GM12878 (cell line): ENCODE results near the gene DFFB. TPM values are rescaled to one million over a fixed set of nuclear protein-coding genes. Genes with fewer than 3 reads are reported as not detected.
A peak's percentile ranks its signal among the peaks of the same experiment; 100 is the strongest.

Experiments
- ATAC-seq: fragments of 200-7000 bp; cut with Tn5 transposase; 3 replicates; pipeline ENCODE4 v1.9.1; 2020; ENCODE audit warnings: mild to moderate bottlenecking, moderate library complexity
- BruUV-seq: library from RNA; stranded (reverse); fragments of 400-500 nt; replicated peaks from 2 replicates; lab custom pipeline; 2021; lab: Mats Ljungman, UMichigan
- CTCF ChIA-PET: fragments of 300-600 bp; sonication (Branson Sonifier 250); formaldehyde crosslinking; extraction: SDS; loops from one replicate; lab custom pipeline; 2021; ENCODE audit warnings: inconsistent platforms; lab: Yijun Ruan, JAX
- POLR2A ChIA-PET: fragments of 350-600 bp; formaldehyde crosslinking; extraction: SDS; loops from one replicate; lab custom pipeline; 2021; ENCODE audit warnings: inconsistent platforms; lab: Charles Lee
- RAD21 ChIA-PET: fragments of 300-600 bp; sonication (Branson Sonifier 250); formaldehyde crosslinking; loops from one replicate; lab custom pipeline; 2023; ENCODE audit warnings: antibody characterized with exemption; ENCODE audit not compliant: unreplicated experiment; lab: Charles Lee
- SMC1A ChIA-PET: fragments of 300-600 bp; sonication (Branson Sonifier 250); formaldehyde crosslinking; loops from one replicate; lab custom pipeline; 2023; ENCODE audit not compliant: unreplicated experiment, uncharacterized antibody; lab: Charles Lee
- DNase-seq: peaks from one replicate; pipeline ENCODE4 v3.0.0-alpha.2; 2011; ENCODE audit warnings: low read depth, low spot score
- FAIRE-seq: peaks from 3 replicates; lab custom pipeline; 2011; peaks lifted over from hg19 to GRCh38; lab: Jason Lieb, UNC
- H2AFZ ChIP-seq: 2 replicates; pipeline ENCODE4 v1.6.0; 2011; ENCODE audit warnings: low read depth, low read length, control low read depth; ENCODE audit not compliant: control insufficient read depth
- H3K27ac ChIP-seq: 2 replicates; pipeline ENCODE4 v1.5.1; 2011; ENCODE audit warnings: control low read depth; ENCODE audit not compliant: control insufficient read depth, insufficient read depth
- H3K27me3 ChIP-seq, 2 experiments: replicated peaks in 1 of 2; 2 replicates each; pipeline versions ENCODE4 v1.6.0 to v1.6.1; 2011; ENCODE audit warnings: low read length in 1 of 2; ENCODE audit not compliant: control insufficient read depth in 2 of 2, insufficient read depth in 2 of 2
- H3K36me3 ChIP-seq, 2 experiments: 2 replicates each; pipeline ENCODE4 v1.5.1; 2011; ENCODE audit warnings: low read length in 1 of 2; ENCODE audit not compliant: control insufficient read depth in 2 of 2, insufficient read depth in 2 of 2
- H3K4me1 ChIP-seq: 2 replicates; pipeline ENCODE4 v1.6.1; 2011; ENCODE audit warnings: mild to moderate bottlenecking, low read length, moderate library complexity, mixed read lengths; ENCODE audit not compliant: control insufficient read depth, insufficient read depth
- H3K4me2 ChIP-seq: 2 replicates; pipeline ENCODE4 v1.6.0; 2011; ENCODE audit warnings: control low read depth; ENCODE audit not compliant: control insufficient read depth, insufficient read depth
- H3K4me3 ChIP-seq: fragments of 200-600 bp; sonication (generic); 2 replicates; pipeline ENCODE4 v1.5.1; 2016
- H3K79me2 ChIP-seq: 2 replicates; pipeline ENCODE4 v1.6.0; 2011; ENCODE audit warnings: low read length; ENCODE audit not compliant: control insufficient read depth, insufficient read depth
- H3K9ac ChIP-seq: 2 replicates; pipeline ENCODE4 v1.8.0; 2011; ENCODE audit warnings: low read length, control low read depth, mixed read lengths; ENCODE audit not compliant: control insufficient read depth, insufficient read depth
- H3K9me3 ChIP-seq: replicated peaks from 3 replicates; pipeline ENCODE4 v1.5.1; 2011; ENCODE audit warnings: mild to moderate bottlenecking, low read length; ENCODE audit not compliant: control insufficient read depth, insufficient read depth
- H4K20me1 ChIP-seq: 2 replicates; pipeline ENCODE4 v1.6.0; 2011; ENCODE audit not compliant: control insufficient read depth, insufficient read depth
- ATF3 ChIP-seq: IDR thresholded peaks from 2 replicates; pipeline ENCODE4 v1.6.1; 2011; ENCODE audit warnings: low read depth, mild to moderate bottlenecking, low read length, moderate library complexity, borderline replicate concordance; ENCODE audit errors: extremely low read depth
- BACH1 ChIP-seq: fragments of 450-650 bp; IDR thresholded peaks from 2 replicates; pipeline ENCODE4 v1.6.1; 2017; ENCODE audit warnings: mild to moderate bottlenecking, borderline replicate concordance
- CREM ChIP-seq: IDR thresholded peaks from 2 replicates; pipeline ENCODE4 v1.6.1; 2014; ENCODE audit warnings: antibody characterized with exemption, low read depth
- DPF2 ChIP-seq: fragments of 450-650 bp; IDR thresholded peaks from 2 replicates; pipeline ENCODE4 v1.6.1; 2017; ENCODE audit warnings: mild to moderate bottlenecking
- E4F1 ChIP-seq: fragments of 450-650 bp; IDR thresholded peaks from 2 replicates; pipeline ENCODE4 v1.6.1; 2018; ENCODE audit warnings: borderline replicate concordance, mild to moderate bottlenecking; ENCODE audit not compliant: partially characterized antibody
- EGR1 ChIP-seq, 2 experiments: IDR thresholded peaks; 1 replicate in 1 of 2; 2 replicates in 1 of 2; pipeline ENCODE4 v1.6.1; 2011 to 2012; ENCODE audit warnings: low read depth in 2 of 2, low read length in 2 of 2, borderline replicate concordance in 1 of 2, mild to moderate bottlenecking in 1 of 2, moderate library complexity in 1 of 2
- IRF5 ChIP-seq: fragments of 450-650 bp; IDR thresholded peaks from 2 replicates; pipeline ENCODE4 v1.6.1; 2017; ENCODE audit warnings: borderline replicate concordance
- MTA2 ChIP-seq: fragments of 450-650 bp; IDR thresholded peaks from 2 replicates; pipeline ENCODE4 v1.6.1; 2016; ENCODE audit warnings: low read depth, mild to moderate bottlenecking, moderate library complexity
- NKRF ChIP-seq: fragments of 450-650 bp; conservative IDR thresholded peaks from 2 replicates; pipeline ENCODE4 v1.6.1; 2017; ENCODE audit warnings: mild to moderate bottlenecking, moderate library complexity
- PBX3 ChIP-seq: IDR thresholded peaks from 2 replicates; pipeline ENCODE4 v1.6.1; 2011; ENCODE audit warnings: mild to moderate bottlenecking, low read depth, low read length, moderate library complexity; ENCODE audit not compliant: insufficient replicate concordance
- PML ChIP-seq: IDR thresholded peaks from 2 replicates; pipeline ENCODE4 v1.6.1; 2012; ENCODE audit warnings: low read length, inconsistent platforms
- POLR2AphosphoS2 ChIP-seq: IDR thresholded peaks from 2 replicates; pipeline ENCODE4 v1.6.1; 2011; ENCODE audit warnings: low read depth, mild to moderate bottlenecking, low read length, improper control_type of control experiment, moderate library complexity
- RAD51 ChIP-seq: fragments of 450-650 bp; IDR thresholded peaks from 2 replicates; pipeline ENCODE4 v1.6.1; 2016; ENCODE audit warnings: moderate library complexity, mild to moderate bottlenecking, inconsistent platforms
- RUNX3 ChIP-seq: IDR thresholded peaks from 2 replicates; pipeline ENCODE4 v1.6.1; 2012; ENCODE audit warnings: low read length, inconsistent platforms
- ZBED1 ChIP-seq: IDR thresholded peaks from 2 replicates; pipeline ENCODE4 v1.6.1; 2016; ENCODE audit warnings: borderline replicate concordance
- ZNF622 ChIP-seq: fragments of 450-650 bp; IDR thresholded peaks from 2 replicates; pipeline ENCODE4 v1.6.1; 2017; ENCODE audit warnings: mild to moderate bottlenecking, inconsistent platforms
- WGBS: methylation state at CpG from one replicate; pipeline ENCODE4 v1.1.6; 2016; ENCODE audit warnings: low lambda C conversion rate; ENCODE audit not compliant: insufficient replicate concordance, insufficient coverage; ENCODE audit errors: missing lambda C conversion rate; 5-methylcytosine and 5-hydroxymethylcytosine counted together
- in situ Hi-C: fragments of 300-500 bp; cut with MboI; formaldehyde crosslinking; loops from 9 replicates; pipeline ENCODE4 v1.14.3; 2018; ENCODE audit warnings: mixed read lengths
- intact Hi-C: fragments of 100-400 bp; cut with micrococcal nuclease; formaldehyde crosslinking; loops from one replicate; pipeline ENCODE4 v1.14.2; 2022; ENCODE audit not compliant: unreplicated experiment
- polyA plus RNA-seq, 11 experiments: library from polyadenylated mRNA; depleted of rRNA in 4 of 11; unstranded in 6 of 11; stranded (reverse) in 5 of 11; fragments of >200 nt; fragmentation: Nextera tagmentation in 4 of 11; fragmentation: Illumina TruSeq in 1 of 11; extraction: Ambion mirVana in 4 of 11; extraction: Trizol in 1 of 11; gene quantifications; 1 replicate in 1 of 11; 2 replicates in 10 of 11; pipeline versions ENCODE4 v1.2.1 to v1.2.3, GENCODE V29; 2011 to 2016; ENCODE audit warnings: inconsistent platforms in 2 of 11, missing spikeins in 2 of 11, low read depth in 1 of 11
- total RNA-seq, 4 experiments: library from RNA; depleted of rRNA in 3 of 4; stranded (reverse); fragments of >200 nt in 3 of 4; fragmentation: Illumina TruSeq in 1 of 4; extraction: Trizol in 1 of 4; gene quantifications; 2 replicates each; pipeline versions ENCODE4 v1.2.1 to v1.2.3, GENCODE V29; 2013 to 2021

The DFFB gene
- total and polyA plus RNA-seq, 10 of the 15 experiments (the other 5 are each of a cell fraction or from before 2014, with no cell fraction given): 2.7 to 10.7 (median 6.5) TPM

- peak overlapping the region; percentile 82 for H3K4me3 ChIP-seq
- no peaks in the 10 kb centered on the region; the same call in 2 of the 3 replicates for H3K9me3 ChIP-seq
- ChIA-PET RAD21 (interaction anchor here (0.8 to 1.5 kb wide), 6 partner anchors 12 to 127 kb away, joined by 3 to 6 read pairs (median 4); partner anchors contain the start of genes DFFB and LRRC47), CTCF (interaction anchor here (0.9 to 1.8 kb wide), 3 partner anchors 9 to 52 kb away, joined by 3 to 9 read pairs (median 4); partner anchors contain the start of genes CEP104 and DFFB), SMC1A (interaction anchor here (1.1 to 1.4 kb wide), 3 partner anchors 11 to 43 kb away, joined by 3 to 7 read pairs (median 5); partner anchors contain the start of genes CEP104 and DFFB), POLR2A (interaction anchor here (0.7 kb wide), 1 partner anchor 20 kb away, joined by 3 read pairs; no protein-coding TSS in a partner anchor)
- peak overlapping the region; percentile 88 for H3K4me2 ChIP-seq
- DNase-seq (no peak), FAIRE-seq (no peak), ATAC-seq (peak; percentile 7)
- no peaks in the 10 kb centered on the region; a peak in 1 of 4 replicates for H3K36me3 ChIP-seq
- no peaks in the 10 kb centered on the region for H3K4me1 ChIP-seq
- no peaks in the 10 kb centered on the region for H3K27me3 ChIP-seq
- H3K9ac ChIP-seq: peak overlapping the region; percentile 87
- H3K27ac ChIP-seq: peak overlapping the region; percentile 93
- under 1% methylated on average over 26 of the region's 26 CpGs for WGBS
- TSS peak; percentile 72 for BruUV-seq
- in situ Hi-C loops (no loop called here), intact Hi-C loops (loop anchor here (1.0 to 5.0 kb wide), 2 partner anchors 42 to 102 kb away; partner anchors contain the start of genes CEP104, DFFB and LRRC47)
- H3K79me2 ChIP-seq: peaks cover 27% of the 10 kb centered on the region
- H4K20me1 ChIP-seq: no peaks in the 10 kb centered on the region
- H2AFZ ChIP-seq: peak overlapping the region; percentile 57
- 0 out of 2 replicates have a peak, but pooled peaks have one; percentile 44 for TF ChIP-seq BACH1
- TF ChIP-seq PBX3: no peak
- TF ChIP-seq ZNF622: no peak
- no peak for TF ChIP-seq MTA2
- TF ChIP-seq PML: no peak
- TF ChIP-seq POLR2AphosphoS2: no peak
- no peak for TF ChIP-seq ZBED1
- TF ChIP-seq RAD51: peak; percentile 48; the same call in 1 of the 2 replicates
- TF ChIP-seq NKRF: peak; percentile 65
- TF ChIP-seq IRF5: no peak
- 0 out of 2 replicates have a peak, but pooled peaks have one; percentile 1 for TF ChIP-seq CREM
- no peak for TF ChIP-seq E4F1
- TF ChIP-seq DPF2: 0 out of 2 replicates have a peak, but pooled peaks have one; percentile 48
- TF ChIP-seq RUNX3: no peak
- TF ChIP-seq EGR1 (IDR thresholded peaks at IDR 0.05; ENCODE audit: borderline replicate concordance in 1 of 2, low read depth in 2 of 2, low read length in 2 of 2): peak in 1 of 2 experiments; percentile 65; a peak in 1 of 3 replicates
- TF ChIP-seq ATF3: no peak
Measured at GRCh38 chr1:3899754-3900149, 42.5 kb downstream of the DFFB start.
